WTC11 (cell line): ENCODE measurements around the gene HSH2D. TPM values are rescaled to one million over a fixed set of nuclear protein-coding genes. Genes with fewer than 3 reads are reported as not detected.

Experiments used
- ATAC-seq: fragments of 200-7000 bp; cut with Tn5 transposase; 2 replicates; pipeline ENCODE4 v1.10.0; 2021; ENCODE audit warnings: mild to moderate bottlenecking, moderate library complexity
- CTCF ChIA-PET: fragments of 300-600 bp; sonication (Branson Sonifier 250); formaldehyde crosslinking; loops from one replicate; lab custom pipeline; 2021; ENCODE audit warnings: antibody characterized with exemption; lab: Charles Lee
- POLR2A ChIA-PET: fragments of 350-600 bp; sonication (Branson Sonifier 250); formaldehyde crosslinking; loops from one replicate; lab custom pipeline; 2021; ENCODE audit warnings: antibody characterized with exemption; lab: Charles Lee
- DNase-seq: peaks from one replicate; pipeline ENCODE4 v3.0.0; 2021; ENCODE audit warnings: low spot score
- H3K27ac Mint-ChIP-seq: 2 replicates; pipeline ENCODE4 v1.8.0; 2021; ENCODE audit warnings: mixed read lengths
- H3K27me3 Mint-ChIP-seq: 2 replicates; pipeline ENCODE4 v1.8.0; 2021; ENCODE audit warnings: low read depth, mild to moderate bottlenecking, moderate library complexity, mixed read lengths
- H3K36me3 Mint-ChIP-seq: 2 replicates; pipeline ENCODE4 v1.8.0; 2021; ENCODE audit warnings: mixed read lengths
- H3K4me1 Mint-ChIP-seq: 2 replicates; pipeline ENCODE4 v1.8.0; 2022; ENCODE audit warnings: mixed read lengths
- H3K4me3 Mint-ChIP-seq: 2 replicates; pipeline ENCODE4 v1.8.0; 2021; ENCODE audit warnings: mild to moderate bottlenecking, moderate library complexity, mixed read lengths
- H3K9me3 Mint-ChIP-seq: 2 replicates; pipeline ENCODE4 v1.8.0; 2021; ENCODE audit warnings: mixed read lengths
- ETV6 ChIP-seq: sonication (generic); formaldehyde crosslinking; IDR thresholded peaks from 2 replicates; pipeline ENCODE4 v1.8.1; 2022; ENCODE audit warnings: mild to moderate bottlenecking, missing genetic modification reagents
- FOXJ3 ChIP-seq: sonication (generic); formaldehyde crosslinking; IDR thresholded peaks from 2 replicates; pipeline ENCODE4 v1.9.0; 2021; ENCODE audit warnings: missing genetic modification reagents, mild to moderate bottlenecking, borderline replicate concordance
- FOXP1 ChIP-seq: sonication (generic); formaldehyde crosslinking; IDR thresholded peaks from 2 replicates; pipeline ENCODE4 v1.8.0; 2022; ENCODE audit warnings: missing genetic modification reagents, mild to moderate bottlenecking, moderate library complexity, borderline replicate concordance
- JAZF1 ChIP-seq: fragments of 250-450 bp; sonication (Bioruptor Pico); IDR thresholded peaks from 2 replicates; pipeline ENCODE4 v1.9.0; 2021; ENCODE audit warnings: moderate library complexity, mild to moderate bottlenecking, inconsistent platforms
- MYBL2 ChIP-seq: sonication (generic); formaldehyde crosslinking; IDR thresholded peaks from 2 replicates; pipeline ENCODE4 v1.8.1; 2023; ENCODE audit warnings: mild to moderate bottlenecking, moderate library complexity, missing genetic modification reagents
- NR1H2 ChIP-seq: sonication (generic); formaldehyde crosslinking; IDR thresholded peaks from 2 replicates; pipeline ENCODE4 v1.9.0; 2021; ENCODE audit warnings: mild to moderate bottlenecking, moderate library complexity, missing genetic modification reagents
- RELA ChIP-seq: sonication (generic); formaldehyde crosslinking; IDR thresholded peaks from 2 replicates; pipeline ENCODE4 v1.8.1; 2022; ENCODE audit warnings: missing genetic modification reagents, mild to moderate bottlenecking, borderline replicate concordance
- RORB ChIP-seq: fragments of 250-450 bp; sonication (Bioruptor Pico); IDR thresholded peaks from 2 replicates; pipeline ENCODE4 v1.9.0; 2021; ENCODE audit warnings: mild to moderate bottlenecking
- SMAD4 ChIP-seq: sonication (generic); formaldehyde crosslinking; IDR thresholded peaks from 2 replicates; pipeline ENCODE4 v1.8.0; 2022; ENCODE audit warnings: mild to moderate bottlenecking, missing genetic modification reagents
- TCF7 ChIP-seq: sonication (generic); formaldehyde crosslinking; IDR thresholded peaks from 2 replicates; pipeline ENCODE4 v1.8.0; 2022; ENCODE audit warnings: mild to moderate bottlenecking, low read depth, missing genetic modification reagents, moderate library complexity
- ZBTB43 ChIP-seq: sonication (generic); formaldehyde crosslinking; IDR thresholded peaks from 2 replicates; pipeline ENCODE4 v1.8.1; 2023; ENCODE audit warnings: mild to moderate bottlenecking, missing genetic modification reagents
- total RNA-seq: library from RNA; stranded (reverse); gene quantifications from 3 replicates; pipeline ENCODE4 v1.2.3, GENCODE V29; 2021
- TF ChIP-seq, protein P1 (sequence below): sonication (generic); formaldehyde crosslinking; IDR thresholded peaks from 2 replicates; pipeline ENCODE4 v1.8.1; 2022; ENCODE audit warnings: mild to moderate bottlenecking, missing genetic modification reagents, moderate library complexity, borderline replicate concordance

The HSH2D gene
- total RNA-seq, 1 experiment from 2014 or later, result 1.6 TPM

DNA sequence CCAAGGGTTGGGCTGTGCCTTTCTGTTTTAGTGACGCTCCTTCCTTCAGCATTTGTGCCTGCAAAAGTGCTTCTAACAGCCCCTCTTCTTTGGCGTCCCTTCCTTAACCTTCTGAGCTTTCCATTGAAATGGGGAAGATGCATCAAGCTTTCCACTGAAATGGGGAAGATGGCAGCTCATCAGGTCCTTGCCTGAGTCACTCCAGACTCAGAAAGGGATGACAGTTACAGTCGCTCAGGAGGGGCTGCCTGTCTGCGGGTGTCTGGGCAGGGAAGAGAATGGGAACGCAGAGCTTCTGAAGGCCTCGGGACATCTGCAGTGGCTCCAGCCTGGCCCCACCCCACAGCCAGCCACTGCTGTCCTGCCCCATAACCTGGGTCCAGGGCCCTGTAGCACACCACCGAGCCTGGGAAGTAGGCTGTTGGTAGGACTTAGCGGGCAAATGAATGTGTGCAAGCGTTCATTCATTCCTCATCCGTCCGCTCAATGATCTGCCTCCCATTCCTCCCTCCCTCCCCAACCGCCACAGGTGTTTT lies 64.1 kb downstream of the HSH2D start:
- POLR2A ChIA-PET, result no interaction called here
- DNase-seq, result peak; percentile 7
- Mint-ChIP-seq H3K4me1 (no peaks in the 10 kb centered on the region), H3K36me3 (peaks cover 7% of the 10 kb centered on the region), H3K27me3 (no peaks in the 10 kb centered on the region), H3K4me3 (no peak overlapping the region)
- CTCF ChIA-PET, result no interaction called here
- TF ChIP-seq FOXP1 (CRISPR knock-in tag) (no peak), ZBTB43 (CRISPR knock-in tag) (no peak), RELA (no peak), SMAD4 (CRISPR knock-in tag) (no peak), FOXJ3 (no peak), NR1H2 (no peak), JAZF1 (CRISPR knock-in tag) (no peak), ETV6 (CRISPR knock-in tag) (no peak), TCF7 (no peak), RORB (no peak), MYBL2 (CRISPR knock-in tag) (no peak)
- TF ChIP-seq, protein P1, sequence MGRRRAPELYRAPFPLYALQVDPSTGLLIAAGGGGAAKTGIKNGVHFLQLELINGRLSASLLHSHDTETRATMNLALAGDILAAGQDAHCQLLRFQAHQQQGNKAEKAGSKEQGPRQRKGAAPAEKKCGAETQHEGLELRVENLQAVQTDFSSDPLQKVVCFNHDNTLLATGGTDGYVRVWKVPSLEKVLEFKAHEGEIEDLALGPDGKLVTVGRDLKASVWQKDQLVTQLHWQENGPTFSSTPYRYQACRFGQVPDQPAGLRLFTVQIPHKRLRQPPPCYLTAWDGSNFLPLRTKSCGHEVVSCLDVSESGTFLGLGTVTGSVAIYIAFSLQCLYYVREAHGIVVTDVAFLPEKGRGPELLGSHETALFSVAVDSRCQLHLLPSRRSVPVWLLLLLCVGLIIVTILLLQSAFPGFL (CRISPR knock-in tag), result no peak
- TF ChIP-seq, all 79 proteins: peak for 0
- Mint-ChIP-seq H3K9me3 (no peaks in the 10 kb centered on the region), H3K27ac (no peak overlapping the region)
- ATAC-seq, result no peak

Other genes starting within 250 kb of the HSH2D start
- gene CYP4F2, start 245.6 kb upstream of the HSH2D start, total RNA-seq, result 0.24 to 1.2 TPM (median 0.34 TPM) in 3 replicates
- gene CYP4F11, start 209.2 kb upstream of the HSH2D start, total RNA-seq, result 0.07 TPM in 1 of 3 replicates, not detected in the others
- not detected in 3 replicates for gene OR10H4, start 194.7 kb upstream of the HSH2D start, total RNA-seq
- gene TPM4, start 67.2 kb upstream of the HSH2D start, total RNA-seq, result 302 to 327 TPM (median 323 TPM) in 3 replicates
- 68.4 to 81.8 TPM (median 74.0 TPM) in 3 replicates for gene RAB8A, start 31.8 kb upstream of the HSH2D start, total RNA-seq
- gene CIB3, start 29.8 kb downstream of the HSH2D start, total RNA-seq, result not detected in 3 replicates
- gene FAM32A, start 41.7 kb downstream of the HSH2D start, total RNA-seq, result 59.5 to 62.6 TPM (median 62.2 TPM) in 3 replicates
- 27.7 to 34.5 TPM (median 30.5 TPM) in 3 replicates for gene AP1M1, start 54.2 kb downstream of the HSH2D start, total RNA-seq
- gene KLF2, start 181.1 kb downstream of the HSH2D start, total RNA-seq, result 0.82 to 1.1 TPM (median 1.0 TPM) in 3 replicates